Uterus (tissue), 4 donors: Measurements from ENCODE around the gene CDH12. TPM values are rescaled to one million over a fixed set of nuclear protein-coding genes. Genes with fewer than 3 reads are reported as not detected.

Source experiments
- DNase-seq, 2 donors: peaks; one replicate each; pipeline ENCODE4 v3.0.0-alpha.2; 2019 to 2020
- H3K27ac ChIP-seq, 2 donors: fragments of 200-600 bp; sonication (generic); 1 replicate in 1 of 2; 2 replicates in 1 of 2; pipeline ENCODE4 v1.5.1; 2016 to 2018
- H3K27me3 ChIP-seq, 2 donors: fragments of 200-600 bp; sonication (generic); one replicate each; pipeline ENCODE4 v1.5.1; 2018 to 2019; ENCODE audit warnings: control low read depth in 1 of 2
- H3K36me3 ChIP-seq, 2 donors: fragments of 200-600 bp; sonication (generic); one replicate each; pipeline ENCODE4 v1.5.1; 2019; ENCODE audit warnings: control low read depth in 1 of 2
- H3K4me1 ChIP-seq, 2 donors: fragments of 200-600 bp; sonication (generic); one replicate each; pipeline ENCODE4 v1.5.1; 2018 to 2019; ENCODE audit warnings: control low read depth in 1 of 2
- H3K4me3 ChIP-seq, 2 donors: fragments of 200-600 bp; sonication (generic); 1 replicate in 1 of 2; 2 replicates in 1 of 2; pipeline ENCODE4 v1.5.1; 2018 to 2019; ENCODE audit warnings: mild to moderate bottlenecking in 1 of 2
- H3K9me3 ChIP-seq, 2 donors: fragments of 200-600 bp; sonication (generic); one replicate each; pipeline ENCODE4 v1.5.1; 2019; ENCODE audit warnings: control low read depth in 1 of 2
- CTCF ChIP-seq, 4 experiments: fragments of 200-600 bp in 2 of 4; fragments of 450-650 bp in 2 of 4; sonication (generic) in 2 of 4; IDR thresholded peaks; one replicate each; pipeline ENCODE4 v1.5.1; 2016 to 2019; ENCODE audit warnings: antibody characterized with exemption in 4 of 4, mild to moderate bottlenecking in 2 of 4, moderate library complexity in 1 of 4
- POLR2A ChIP-seq, 2 donors: fragments of 450-650 bp; IDR thresholded peaks; one replicate each; pipeline ENCODE4 v1.6.1; 2016; ENCODE audit warnings: antibody characterized with exemption in 2 of 2, mild to moderate bottlenecking in 1 of 2, moderate library complexity in 1 of 2
- intact Hi-C: fragments of 100-400 bp; cut with DNase I; formaldehyde crosslinking; loops from one replicate; pipeline ENCODE4 v1.15.1; 2023; ENCODE audit warnings: low total_unique reads
- total RNA-seq, 4 donors: library from RNA; depleted of rRNA in 3 of 4; stranded (reverse); fragments of >200 nt in 3 of 4; gene quantifications; one replicate each; pipeline versions ENCODE4 v1.1.0 to v1.2.4, GENCODE V29; 2014 to 2023
- donor health status: DM: yes; HTN: yes; CAD: no.

Gene CDH12
- total RNA-seq, 4 donors from 2014 or later, result 0.37 to 2.0 TPM; not detected in 2

- Histone ChIP-seq H3K9me3 (no peaks in the 10 kb centered on the region), H3K4me1 (no peaks in the 10 kb centered on the region), H3K4me3 (no peak overlapping the region), H3K27me3 (no peaks in the 10 kb centered on the region), H3K27ac (no peak overlapping the region), H3K36me3 (no peaks in the 10 kb centered on the region)
- intact Hi-C loops, result no loop called here
- no peak for DNase-seq
- TF ChIP-seq POLR2A (IDR thresholded peaks at IDR 0.05) (no peak), CTCF (IDR thresholded peaks at IDR 0.05) (no peak)
These were observed 17.5 kb downstream of the CDH12 start for GRCh38 chr5:22835686-22836085.

- no peaks in the 10 kb centered on the region for H3K9me3 ChIP-seq
- no peak overlapping the region for H3K4me3 ChIP-seq
- intact Hi-C loops, result no loop called here
- no peak for DNase-seq
- H3K27me3 ChIP-seq, result no peaks in the 10 kb centered on the region
- H3K36me3 ChIP-seq, result no peaks in the 10 kb centered on the region
- TF ChIP-seq CTCF (IDR thresholded peaks at IDR 0.05) (no peak), POLR2A (IDR thresholded peaks at IDR 0.05) (no peak)
- H3K27ac ChIP-seq, result no peak overlapping the region
- H3K4me1 ChIP-seq, result no peaks in the 10 kb centered on the region
These were observed 59.7 kb downstream of the CDH12 start for GRCh38 chr5:22793463-22793862.

- Histone ChIP-seq H3K36me3 (no peaks in the 10 kb centered on the region), H3K4me1 (no peaks in the 10 kb centered on the region), H3K27ac (no peak overlapping the region), H3K4me3 (no peak overlapping the region), H3K9me3 (no peaks in the 10 kb centered on the region), H3K27me3 (no peaks in the 10 kb centered on the region)
- intact Hi-C loops, result no loop called here
- no peak for DNase-seq
- TF ChIP-seq POLR2A (IDR thresholded peaks at IDR 0.05), result no peak
- no peak for TF ChIP-seq CTCF (IDR thresholded peaks at IDR 0.05)
These were observed 65.3 kb downstream of the CDH12 start for GRCh38 chr5:22787807-22788206.

- no peaks in the 10 kb centered on the region for H3K36me3 ChIP-seq
- TF ChIP-seq POLR2A (IDR thresholded peaks at IDR 0.05) (no peak), CTCF (IDR thresholded peaks at IDR 0.05) (no peak)
- intact Hi-C loops, result no loop called here
These were observed 65.7 kb downstream of the CDH12 start for GRCh38 chr5:22787398-22787797.

GRCh38 chr5:22780756-22781155 lies 72.4 kb downstream of the CDH12 start:
- TF ChIP-seq CTCF (IDR thresholded peaks at IDR 0.05) (no peak), POLR2A (IDR thresholded peaks at IDR 0.05) (no peak)
- Histone ChIP-seq H3K27ac (no peak overlapping the region), H3K4me3 (no peak overlapping the region), H3K27me3 (no peaks in the 10 kb centered on the region), H3K4me1 (no peaks in the 10 kb centered on the region), H3K36me3 (no peaks in the 10 kb centered on the region), H3K9me3 (no peaks in the 10 kb centered on the region)
- intact Hi-C loops, result no loop called here
- DNase-seq, result no peak

More at GRCh38 chr5:22787398-22787797, 65.7 kb downstream of the CDH12 start:
- Histone ChIP-seq H3K27me3 (no peaks in the 10 kb centered on the region), H3K27ac (no peak overlapping the region), H3K4me1 (no peaks in the 10 kb centered on the region), H3K9me3 (no peaks in the 10 kb centered on the region), H3K4me3 (no peak overlapping the region)
- no peak for DNase-seq
